Neuronal stem cell (in vitro differentiated cells): ENCODE measurements around the gene ITGA3.

ENCODE experiments used
- DNase-seq: peaks from one replicate; pipeline ENCODE4 v3.0.0-alpha.2; 2013; ENCODE audit warnings: low spot score
- H2AFZ ChIP-seq: one replicate; pipeline ENCODE4 v1.6.1; 2013; ENCODE audit warnings: mild to moderate bottlenecking, low read length, inconsistent platforms
- H2AK5ac ChIP-seq: 2 replicates; pipeline ENCODE4 v1.6.1; 2013; ENCODE audit warnings: low read depth, mild to moderate bottlenecking, inconsistent platforms, low read length, moderate library complexity, mixed read lengths
- H2BK120ac ChIP-seq: 2 replicates; pipeline ENCODE4 v1.6.1; 2013; ENCODE audit warnings: low read depth, mild to moderate bottlenecking, inconsistent platforms, low read length, moderate library complexity, mixed read lengths
- H2BK12ac ChIP-seq: one replicate; pipeline ENCODE4 v1.6.1; 2013; ENCODE audit warnings: low read length, inconsistent platforms
- H2BK15ac ChIP-seq: 2 replicates; pipeline ENCODE4 v1.6.1; 2013; ENCODE audit warnings: mild to moderate bottlenecking, low read length, inconsistent platforms, mixed read lengths
- H2BK5ac ChIP-seq: one replicate; pipeline ENCODE4 v1.6.1; 2013; ENCODE audit warnings: inconsistent platforms, mild to moderate bottlenecking, low read length, moderate library complexity
- H3K14ac ChIP-seq: one replicate; pipeline ENCODE4 v1.6.1; 2013; ENCODE audit warnings: low read length, inconsistent platforms
- H3K18ac ChIP-seq: 2 replicates; pipeline ENCODE4 v1.6.1; 2013; ENCODE audit warnings: low read length, inconsistent platforms
- H3K23ac ChIP-seq: 2 replicates; pipeline ENCODE4 v1.6.1; 2013; ENCODE audit warnings: low read depth, mild to moderate bottlenecking, mixed read lengths, low read length, inconsistent platforms; ENCODE audit not compliant: poor library complexity
- H3K27ac ChIP-seq: replicated peaks from 3 replicates; pipeline ENCODE4 v1.5.1; 2013; ENCODE audit warnings: low read length, inconsistent platforms
- H3K27me3 ChIP-seq, 3 experiments: 2 replicates each; pipeline ENCODE4 v1.6.1; 2013; ENCODE audit warnings: low read length in 3 of 3, mild to moderate bottlenecking in 2 of 3, inconsistent platforms in 1 of 3, low read depth in 1 of 3, mixed read lengths in 1 of 3, moderate library complexity in 1 of 3; ENCODE audit not compliant: control insufficient read depth in 3 of 3, insufficient read depth in 3 of 3
- H3K36me3 ChIP-seq, 2 donors: replicated peaks in 1 of 2; 2 replicates each; pipeline ENCODE4 v1.6.1; 2013; ENCODE audit warnings: low read length in 2 of 2; ENCODE audit not compliant: control insufficient read depth in 2 of 2, insufficient read depth in 2 of 2
- H3K4ac ChIP-seq: 2 replicates; pipeline ENCODE4 v1.6.1; 2013; ENCODE audit warnings: inconsistent platforms, mild to moderate bottlenecking, low read length, moderate library complexity
- H3K4me1 ChIP-seq, 2 donors: 1 replicate in 1 of 2; 2 replicates in 1 of 2; pipeline ENCODE4 v1.6.1; 2013; ENCODE audit warnings: low read length in 2 of 2, low read depth in 1 of 2; ENCODE audit not compliant: control insufficient read depth in 2 of 2, insufficient read depth in 1 of 2
- H3K4me2 ChIP-seq: one replicate; pipeline ENCODE4 v1.6.1; 2013; ENCODE audit warnings: mild to moderate bottlenecking, low read length, inconsistent platforms; ENCODE audit not compliant: insufficient read depth, poor library complexity, severe bottlenecking
- H3K4me3 ChIP-seq, 2 donors: 2 replicates each; pipeline ENCODE4 v1.5.1; 2013; ENCODE audit warnings: low read length in 2 of 2, mild to moderate bottlenecking in 2 of 2, inconsistent platforms in 1 of 2, moderate library complexity in 1 of 2
- H3K79me1 ChIP-seq: one replicate; pipeline ENCODE4 v1.6.1; 2013; ENCODE audit warnings: low read depth, mild to moderate bottlenecking, inconsistent platforms, low read length, moderate library complexity
- H3K9ac ChIP-seq: one replicate; pipeline ENCODE4 v1.6.1; 2013; ENCODE audit warnings: mild to moderate bottlenecking, low read depth, low read length, inconsistent platforms; ENCODE audit not compliant: poor library complexity
- H3K9me3 ChIP-seq, 2 donors: replicated peaks in 1 of 2; 2 replicates each; pipeline versions ENCODE3 to v1.6.1; 2013; ENCODE audit warnings: low read length in 2 of 2, mild to moderate bottlenecking in 2 of 2, inconsistent platforms in 1 of 2, low read depth in 1 of 2, mixed read lengths in 1 of 2, moderate library complexity in 1 of 2; ENCODE audit not compliant: control insufficient read depth in 2 of 2, insufficient read depth in 1 of 2
- H4K8ac ChIP-seq: one replicate; pipeline ENCODE4 v1.6.1; 2013; ENCODE audit warnings: low read depth, mild to moderate bottlenecking, inconsistent platforms, low read length, moderate library complexity
- H4K91ac ChIP-seq: one replicate; pipeline ENCODE4 v1.6.1; 2013; ENCODE audit warnings: low read length, low read depth, mild to moderate bottlenecking, inconsistent platforms; ENCODE audit not compliant: poor library complexity
- WGBS, 2 donors: extraction: QIAGEN DNeasy Blood & Tissue Kit; methylation state at CpG; one replicate each; pipeline ENCODE4 v1.1.7; 2013; ENCODE audit warnings: missing lambda C conversion rate in 2 of 2, mixed read lengths in 1 of 2; ENCODE audit not compliant: insufficient read length in 2 of 2, insufficient replicate concordance in 1 of 2; ENCODE audit errors: extremely low coverage in 2 of 2; 5-methylcytosine and 5-hydroxymethylcytosine counted together

ITGA3 gene

GRCh38 chr17:50080827-50081226 is 24.9 kb downstream of the ITGA3 start:
- Histone ChIP-seq H3K9me3 (no peaks in the 10 kb centered on the region), H2AK5ac (no peak overlapping the region), H2BK5ac (no peak overlapping the region), H3K14ac (no peak overlapping the region), H3K27me3 (no peaks in the 10 kb centered on the region), H3K23ac (no peak overlapping the region), H3K4me1 (no peaks in the 10 kb centered on the region), H3K36me3 (peaks cover 0 to 8% of the 10 kb centered on the region in 2 donors), H3K18ac (no peak overlapping the region), H4K8ac (no peak overlapping the region), H3K9ac (no peak overlapping the region), H3K4ac (no peak overlapping the region), H2BK120ac (no peak overlapping the region), H3K4me2 (no peak overlapping the region), H3K27ac (no peak overlapping the region), H2AFZ (no peak overlapping the region), H2BK15ac (no peak overlapping the region), H3K79me1 (no peaks in the 10 kb centered on the region), H2BK12ac (no peak overlapping the region), H3K4me3 (no peak overlapping the region), H4K91ac (no peak overlapping the region)
- no CpG with 5 or more reads among the region's 7 CpGs for WGBS, 2 donors
- no peak for DNase-seq

DNA sequence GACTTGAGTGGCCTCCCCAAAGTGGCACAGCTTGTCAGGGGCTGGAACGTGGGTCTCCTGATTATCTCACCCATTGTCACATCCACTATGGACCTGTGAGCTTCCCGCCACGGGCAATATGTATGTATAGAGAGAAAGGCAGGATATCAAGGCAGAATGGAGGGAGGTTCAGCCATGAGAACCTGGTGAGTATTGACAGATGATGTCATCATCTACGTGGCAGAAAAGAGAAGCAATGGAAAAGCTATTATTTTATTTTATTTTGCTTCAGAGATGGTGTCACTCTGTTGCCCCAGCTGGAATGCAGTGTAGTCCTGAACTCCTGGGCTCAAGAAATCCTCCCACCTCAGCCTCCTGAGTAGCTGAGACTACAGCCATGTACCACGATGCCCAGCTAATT is 25.8 kb downstream of the ITGA3 start:
- H3K23ac ChIP-seq = no peak overlapping the region
- no peak overlapping the region for H4K91ac ChIP-seq
- H3K9ac ChIP-seq = no peak overlapping the region
- H3K9me3 ChIP-seq = no peaks in the 10 kb centered on the region
- H3K79me1 ChIP-seq = no peaks in the 10 kb centered on the region
- H3K27ac ChIP-seq = no peak overlapping the region
- peak overlapping the region; percentile 43 for H2BK15ac ChIP-seq
- H3K4me2 ChIP-seq = no peak overlapping the region
- H3K14ac ChIP-seq = no peak overlapping the region
- H2BK12ac ChIP-seq = no peak overlapping the region
- no peak overlapping the region for H3K4ac ChIP-seq
- H3K4me1 ChIP-seq = no peaks in the 10 kb centered on the region
- peaks cover 0 to 8% of the 10 kb centered on the region in 2 donors for H3K36me3 ChIP-seq
- H2AK5ac ChIP-seq = no peak overlapping the region
- no peak overlapping the region for H2BK120ac ChIP-seq
- no peak overlapping the region for H2AFZ ChIP-seq
- H3K4me3 ChIP-seq = no peak overlapping the region
- no peak for DNase-seq
- no peaks in the 10 kb centered on the region for H3K27me3 ChIP-seq
- no peak overlapping the region for H3K18ac ChIP-seq
- H2BK5ac ChIP-seq = no peak overlapping the region
- no CpG with 5 or more reads among the region's 5 CpGs for WGBS, 2 donors
- H4K8ac ChIP-seq = no peak overlapping the region

DNA sequence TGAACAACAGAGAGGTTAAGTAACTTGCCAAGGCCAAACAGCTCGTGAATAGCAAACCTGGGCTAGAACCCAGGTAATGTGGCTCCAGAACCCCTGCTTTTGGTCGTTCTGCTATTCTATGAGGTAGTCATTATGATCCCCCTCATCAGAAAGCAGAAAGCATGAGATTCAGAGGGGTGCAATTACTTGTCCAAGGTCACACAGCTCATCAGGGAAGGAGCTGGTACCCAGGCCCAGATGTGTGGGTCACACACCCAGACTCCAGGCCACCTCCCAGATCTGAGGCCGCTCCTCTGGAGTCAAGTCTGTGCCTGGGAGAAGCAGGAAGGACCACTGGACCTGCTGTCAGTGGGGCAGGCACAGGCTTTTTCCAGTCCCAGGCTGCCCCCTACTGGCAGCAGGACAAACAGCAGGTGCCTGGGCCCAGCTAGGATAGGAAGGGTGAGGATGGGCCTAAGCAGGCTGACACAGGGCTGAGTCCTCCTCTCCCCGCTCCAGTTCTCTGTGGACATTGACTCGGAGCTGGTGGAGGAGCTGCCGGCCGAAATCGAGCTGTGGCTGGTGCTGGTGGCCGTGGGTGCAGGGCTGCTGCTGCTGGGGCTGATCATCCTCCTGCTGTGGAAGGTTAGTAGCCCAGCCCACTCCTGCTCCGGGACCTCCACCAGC is 31.5 kb downstream of the ITGA3 start:
- Histone ChIP-seq H3K9me3 (no peaks in the 10 kb centered on the region), H3K27ac (no peak overlapping the region), H2BK120ac (no peak overlapping the region), H3K4me2 (no peak overlapping the region), H2BK15ac (peak overlapping the region; percentile 67), H3K9ac (no peak overlapping the region), H3K36me3 (no peaks in the 10 kb centered on the region), H3K27me3 (peaks cover 0 to 3% (median 0%) of the 10 kb centered on the region in 3 experiments), H3K79me1 (no peaks in the 10 kb centered on the region), H2AK5ac (peak overlapping the region; percentile 92), H2BK5ac (peak overlapping the region; percentile 68), H3K4ac (no peak overlapping the region), H4K8ac (no peak overlapping the region), H2AFZ (peak overlapping the region; percentile 69), H2BK12ac (peak overlapping the region; percentile 30), H3K4me1 (no peaks in the 10 kb centered on the region), H3K18ac (peak overlapping the region; percentile 89), H3K4me3 (no peak overlapping the region), H3K23ac (no peak overlapping the region), H4K91ac (no peak overlapping the region), H3K14ac (peak overlapping the region; percentile 82)
- DNase-seq = peak; percentile 68
- no CpG with 5 or more reads among the region's 10 CpGs for WGBS, 2 donors

DNA sequence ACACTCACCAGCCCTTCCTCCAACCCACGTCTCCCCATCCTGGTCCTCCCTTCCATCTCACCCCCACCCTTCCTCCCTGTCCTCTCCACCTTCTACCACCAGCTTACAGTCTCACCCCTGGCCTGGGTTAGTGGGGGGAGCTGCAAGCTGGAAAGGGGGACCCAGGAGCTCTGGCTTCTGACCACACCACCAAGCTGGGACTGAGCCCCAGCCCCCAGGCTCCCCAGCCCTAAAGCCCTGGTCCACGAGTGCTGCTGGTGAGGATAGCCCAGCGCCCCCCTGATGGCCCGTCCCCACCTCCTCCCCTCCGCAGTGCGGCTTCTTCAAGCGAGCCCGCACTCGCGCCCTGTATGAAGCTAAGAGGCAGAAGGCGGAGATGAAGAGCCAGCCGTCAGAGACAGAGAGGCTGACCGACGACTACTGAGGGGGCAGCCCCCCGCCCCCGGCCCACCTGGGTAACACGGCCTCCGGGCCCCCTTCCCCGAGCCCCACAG is 32.0 kb downstream of the ITGA3 start:
- Histone ChIP-seq H3K23ac (no peak overlapping the region), H3K27ac (no peak overlapping the region), H2BK120ac (no peak overlapping the region), H4K8ac (no peak overlapping the region), H3K9me3 (no peaks in the 10 kb centered on the region), H2BK15ac (peak overlapping the region; percentile 67), H3K27me3 (peaks cover 0 to 3% (median 0%) of the 10 kb centered on the region in 3 experiments), H3K36me3 (no peaks in the 10 kb centered on the region), H4K91ac (no peak overlapping the region), H3K18ac (peak overlapping the region; percentile 89), H3K4me2 (no peak overlapping the region), H3K4ac (no peak overlapping the region), H2BK12ac (peak overlapping the region; percentile 30), H3K9ac (no peak overlapping the region), H3K14ac (peak overlapping the region; percentile 82), H2BK5ac (peak overlapping the region; percentile 68), H2AK5ac (peak overlapping the region; percentile 92), H3K4me1 (no peaks in the 10 kb centered on the region), H2AFZ (peak overlapping the region; percentile 69), H3K4me3 (no peak overlapping the region), H3K79me1 (no peaks in the 10 kb centered on the region)
- no CpG with 5 or more reads among the region's 19 CpGs for WGBS, 2 donors
- no peak for DNase-seq
